Hematopoietic multipotent progenitor cell treated with erythropoietin and hydrocortisone succinate and interleukin-3 and kit ligand, for 15 days (in vitro differentiated cells): Measurements from ENCODE around the gene INTS6L.
"Not testable (repeated sequence)": the region's sequence is repeated elsewhere in the genome, so short reads cannot be mapped to it uniquely, and the experiment has no call there.

Experiments
- DNase-seq: peaks from one replicate; pipeline ENCODE4 v3.0.0-alpha.2; 2015; ENCODE audit warnings: low spot score

INTS6L gene

DNA sequence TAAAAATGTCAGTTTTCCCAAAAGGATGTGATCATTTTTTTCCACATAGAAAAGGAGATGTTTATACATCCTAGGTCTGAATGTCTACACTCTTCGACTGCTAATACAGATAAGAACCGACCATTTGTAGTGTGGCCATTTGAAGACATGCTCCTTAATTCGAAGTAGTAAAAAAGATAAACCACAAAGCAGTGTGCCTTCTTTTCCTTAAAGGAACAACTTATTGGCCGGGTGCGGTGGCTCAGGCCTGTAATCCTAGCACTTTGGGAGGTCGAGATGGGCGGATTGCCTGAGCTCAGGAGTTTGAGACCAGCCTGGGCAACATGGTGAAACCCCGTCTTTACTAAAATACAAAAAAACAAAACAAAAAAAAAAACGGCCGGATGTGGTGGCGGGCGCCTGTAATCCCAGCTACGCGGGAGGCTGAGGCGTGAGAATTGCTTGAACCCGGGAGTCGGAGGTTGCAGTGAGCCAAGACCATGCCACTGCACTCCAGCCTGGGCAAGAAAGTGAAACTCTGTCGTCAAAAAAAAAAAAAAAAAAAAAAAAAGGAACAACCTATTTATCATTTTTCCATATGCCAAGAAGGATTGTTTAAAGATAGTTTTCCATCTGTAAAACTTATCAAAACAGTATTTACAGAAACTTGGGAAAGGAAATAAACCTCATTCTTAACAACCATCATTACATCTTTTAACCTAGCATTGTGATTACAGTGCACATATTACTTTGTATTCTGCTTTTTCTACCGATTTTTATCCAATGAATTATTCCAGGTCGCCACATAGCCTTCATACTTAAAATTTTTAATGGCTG is 2.6 kb downstream of the INTS6L start:
- DNase-seq = peak; percentile 34

DNA sequence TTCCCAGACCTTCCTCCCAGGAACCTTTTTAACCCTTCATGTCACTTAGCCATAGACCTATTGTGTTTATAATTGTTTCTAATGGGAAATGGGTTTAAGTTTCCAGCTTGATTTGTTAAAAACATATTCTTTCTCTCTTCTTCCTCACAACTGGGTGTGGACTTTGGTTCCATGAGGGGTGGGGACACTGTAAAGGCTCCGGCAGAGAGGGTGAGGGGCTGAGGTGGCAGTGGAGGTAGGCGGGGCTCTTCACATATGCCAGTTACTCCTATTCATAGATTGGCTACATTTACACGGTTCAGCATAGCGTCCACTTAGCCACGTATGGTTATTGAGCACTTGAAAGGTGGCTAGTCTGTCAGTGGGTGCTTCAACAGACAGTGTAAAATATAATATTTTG is 7.8 kb downstream of the INTS6L start:
- no peak for DNase-seq

DNA sequence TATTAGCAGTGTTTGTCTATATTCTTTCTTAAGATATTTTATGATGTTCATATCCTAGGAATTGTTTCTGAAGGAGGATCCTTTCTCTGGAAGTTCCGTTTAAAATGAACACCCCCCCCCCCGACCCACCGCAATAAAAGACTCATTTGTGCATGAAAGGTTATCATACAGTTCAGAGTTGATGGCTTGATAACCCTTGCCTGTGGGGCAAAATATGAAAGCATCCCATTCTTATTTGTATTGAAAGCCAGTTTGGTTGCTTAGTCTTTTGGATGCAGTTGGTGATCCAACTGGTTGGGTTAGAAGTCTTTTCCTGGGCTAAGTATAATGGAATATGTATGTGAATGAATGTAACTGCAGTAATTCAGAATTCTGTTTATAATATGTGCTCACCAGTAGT is 8.3 kb downstream of the INTS6L start:
- no peak for DNase-seq

DNA sequence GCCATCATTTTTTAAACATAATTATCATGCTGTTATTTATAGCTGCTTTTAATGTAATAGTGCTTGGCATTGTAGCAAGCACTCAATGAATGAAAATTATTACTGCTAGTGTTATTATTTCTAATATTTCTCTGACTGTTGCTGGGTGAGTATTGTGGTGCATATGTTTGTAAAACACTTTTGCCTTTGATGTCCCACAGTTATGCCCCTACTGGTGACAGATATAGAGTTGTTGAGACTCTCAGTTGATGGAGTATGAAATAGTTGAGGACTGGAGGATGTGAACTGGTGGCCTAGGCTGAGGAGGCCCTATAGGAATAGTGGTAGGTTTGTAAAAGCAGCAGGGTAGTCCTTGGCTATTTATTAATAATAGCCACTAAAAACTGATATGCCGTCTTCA is 9.6 kb downstream of the INTS6L start:
- DNase-seq = no peak

DNA sequence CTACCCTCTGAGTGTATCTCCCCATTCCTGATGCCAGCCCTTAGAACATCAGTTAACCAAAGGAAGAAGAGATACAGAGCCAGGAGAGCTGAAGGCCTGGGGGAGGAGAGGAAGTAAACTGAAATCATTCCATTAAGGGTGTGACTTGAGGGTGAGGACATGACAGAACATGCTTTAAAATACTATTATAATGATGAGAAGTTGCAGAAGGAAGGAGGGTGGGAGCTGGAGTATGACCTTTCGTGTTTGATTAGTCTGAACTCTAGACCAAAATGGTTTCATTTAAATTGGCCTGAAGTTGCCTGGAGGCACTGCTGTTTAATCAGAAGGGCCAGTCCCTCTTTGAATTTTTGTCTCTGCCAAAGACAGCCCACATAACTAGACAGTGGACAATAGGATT is 11.4 kb downstream of the INTS6L start:
- DNase-seq = no peak

DNA sequence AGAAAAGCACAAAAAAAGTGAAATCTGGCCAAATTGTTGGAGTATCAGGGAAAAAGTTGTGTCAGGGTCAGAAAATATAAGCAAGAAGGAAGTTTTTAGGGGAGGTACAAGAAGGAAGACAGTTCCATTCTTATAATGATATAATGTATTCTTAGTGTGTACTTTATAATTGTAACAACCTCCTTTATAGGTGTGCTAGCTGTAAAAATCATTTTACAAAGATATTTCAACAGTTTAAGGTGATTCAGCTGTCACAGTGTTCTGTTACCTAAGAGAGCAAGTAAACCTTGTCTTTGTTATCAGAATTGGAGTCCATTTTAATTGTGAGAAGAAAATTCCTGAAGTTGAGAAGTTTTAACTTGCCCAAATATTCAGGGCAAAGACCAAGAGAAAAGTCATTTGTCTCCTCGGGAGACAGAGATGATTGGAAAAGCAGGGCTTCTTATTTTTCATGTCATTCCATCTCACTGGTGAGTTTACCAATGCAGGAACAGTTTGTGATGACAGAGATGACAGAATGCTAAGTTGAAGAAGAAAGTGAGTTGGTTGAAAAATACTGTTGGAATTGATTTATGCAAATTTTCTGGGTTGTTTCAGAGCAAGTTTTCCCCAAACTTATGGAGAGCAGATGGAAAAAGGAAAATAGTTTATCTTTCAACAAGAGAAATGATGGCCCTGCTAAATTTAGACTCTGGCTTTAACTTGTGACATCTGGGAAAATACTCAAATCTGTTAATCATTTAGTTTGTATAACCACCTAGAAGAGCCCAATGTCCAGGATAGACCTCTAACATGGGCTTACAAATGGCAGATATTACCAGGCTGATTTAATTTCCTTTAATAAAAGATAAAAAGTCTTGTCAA is 14.8 kb downstream of the INTS6L start:
- DNase-seq = no peak

DNA sequence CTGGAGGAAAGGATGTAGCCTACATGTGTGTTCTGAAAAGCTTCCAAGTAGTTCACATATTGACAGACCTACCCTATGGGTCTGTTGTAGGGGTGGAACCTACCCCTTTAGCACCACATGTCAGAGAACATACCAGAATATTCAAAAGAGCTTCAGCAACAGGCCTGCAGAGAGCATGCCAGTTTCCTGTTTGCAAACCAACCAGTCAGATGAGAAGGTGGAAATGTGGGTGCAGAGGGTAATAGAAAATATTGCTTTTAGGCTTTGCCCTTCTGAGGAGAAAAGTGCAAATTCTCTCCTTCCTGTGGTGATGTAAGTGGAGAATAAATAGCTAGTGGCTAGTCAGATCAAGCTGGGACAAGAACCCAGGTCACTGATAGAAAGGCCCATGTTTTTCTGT is 16.4 kb downstream of the INTS6L start:
- no peak for DNase-seq

DNA sequence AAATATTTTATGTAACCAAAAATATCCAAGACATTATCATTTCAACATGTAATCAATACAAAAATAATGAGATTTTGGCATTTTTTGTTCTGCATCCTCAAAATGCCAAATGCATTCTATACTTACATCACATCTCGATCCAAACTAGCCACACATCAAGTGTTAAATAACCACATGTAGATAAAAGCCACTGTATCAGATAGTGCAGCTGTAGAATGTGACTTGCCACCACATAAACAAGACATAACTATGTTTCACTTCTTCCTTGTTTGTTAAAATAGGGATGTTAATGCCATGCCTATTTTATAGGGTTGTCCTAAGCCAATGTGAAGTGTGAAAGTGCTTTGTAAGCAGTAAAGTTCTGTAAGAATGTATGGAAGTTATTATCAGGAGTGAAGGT is 20.9 kb downstream of the INTS6L start:
- DNase-seq = no peak

DNA sequence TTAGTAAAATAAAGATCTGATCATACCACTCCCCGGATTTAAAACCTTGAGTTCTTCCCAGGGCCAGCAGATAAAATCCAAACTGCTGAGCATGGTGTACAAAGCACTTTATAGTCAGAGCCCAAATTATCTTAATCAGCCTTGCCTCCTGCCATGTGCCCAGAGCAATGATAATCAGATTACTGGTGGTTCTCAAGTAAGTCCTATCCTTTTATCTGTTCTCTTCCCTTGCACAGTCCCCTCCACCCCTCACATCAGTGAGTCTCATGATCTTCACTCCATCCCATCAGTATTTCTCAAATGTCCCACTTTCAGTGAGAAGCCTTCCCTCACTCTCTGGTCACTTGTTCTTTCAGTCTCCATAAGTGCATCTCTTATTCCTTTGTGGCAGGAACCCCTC is 22.7 kb downstream of the INTS6L start:
- DNase-seq = no peak

DNA sequence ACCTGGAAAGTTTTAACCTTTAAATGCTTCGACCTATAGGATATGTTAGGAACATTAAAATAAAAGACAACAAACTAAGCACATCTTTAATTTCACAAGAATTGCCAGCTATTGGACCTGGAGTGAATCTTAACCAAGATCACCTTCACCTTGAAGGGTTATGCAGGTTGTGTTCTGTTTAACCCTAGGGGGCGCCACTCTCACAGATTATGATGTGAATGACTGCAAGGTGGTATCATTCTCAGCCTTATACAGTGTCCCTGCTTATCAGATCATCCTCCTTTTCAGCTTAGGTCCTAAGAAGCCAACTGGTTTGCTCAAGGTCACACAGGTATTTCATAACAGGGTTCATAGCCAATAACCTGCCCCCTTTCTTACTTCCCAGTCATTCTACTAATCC is 23.5 kb downstream of the INTS6L start:
- peak; percentile 58 for DNase-seq

DNA sequence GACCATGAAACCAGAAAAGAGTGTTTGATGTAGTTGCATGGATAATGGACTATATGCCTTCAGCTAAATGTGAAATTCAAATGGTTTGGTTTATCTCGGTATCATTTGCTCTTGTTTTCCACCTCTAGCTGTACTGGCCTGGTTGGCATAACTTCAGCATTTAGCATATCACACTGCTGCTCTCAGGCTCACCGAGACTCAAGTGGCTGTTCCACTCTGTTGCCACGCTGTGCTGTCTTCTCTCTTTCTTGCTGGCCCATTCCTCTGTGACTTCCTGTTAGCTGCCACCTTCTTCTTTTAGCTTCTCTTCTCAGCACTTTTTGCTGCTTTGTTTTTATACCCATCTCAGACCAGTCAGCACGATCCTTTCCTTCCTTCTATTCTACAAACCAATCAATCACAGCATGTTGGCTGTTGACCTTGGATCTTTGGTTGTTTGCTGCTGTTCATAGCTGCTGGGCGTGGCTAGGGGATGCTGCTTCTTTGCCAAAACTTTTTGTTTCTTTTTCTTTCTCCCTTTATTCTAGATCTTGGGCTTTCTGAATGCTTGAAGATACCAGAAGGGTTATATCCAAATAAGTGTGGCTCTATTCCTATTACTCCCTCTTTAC is 24.0 kb downstream of the INTS6L start:
- DNase-seq = no peak

DNA sequence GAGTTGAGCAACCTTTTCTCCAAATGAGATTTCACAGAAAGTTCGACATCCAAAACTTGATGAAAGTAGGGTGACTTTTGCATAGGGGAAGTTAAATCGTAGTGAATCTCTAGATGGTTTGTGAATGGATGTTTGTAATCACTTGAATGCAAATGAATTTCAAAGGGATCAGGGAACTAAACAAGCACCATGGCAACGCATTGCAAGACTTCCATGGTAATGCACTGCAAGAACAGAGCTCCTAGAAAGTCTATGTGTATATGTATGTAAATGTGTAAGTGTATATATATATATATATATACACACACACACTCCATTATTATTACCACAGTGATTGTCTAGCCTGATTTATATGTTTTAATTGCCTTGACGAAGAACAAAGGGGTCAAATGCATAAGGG is 27.3 kb downstream of the INTS6L start:
- DNase-seq = no peak

DNA sequence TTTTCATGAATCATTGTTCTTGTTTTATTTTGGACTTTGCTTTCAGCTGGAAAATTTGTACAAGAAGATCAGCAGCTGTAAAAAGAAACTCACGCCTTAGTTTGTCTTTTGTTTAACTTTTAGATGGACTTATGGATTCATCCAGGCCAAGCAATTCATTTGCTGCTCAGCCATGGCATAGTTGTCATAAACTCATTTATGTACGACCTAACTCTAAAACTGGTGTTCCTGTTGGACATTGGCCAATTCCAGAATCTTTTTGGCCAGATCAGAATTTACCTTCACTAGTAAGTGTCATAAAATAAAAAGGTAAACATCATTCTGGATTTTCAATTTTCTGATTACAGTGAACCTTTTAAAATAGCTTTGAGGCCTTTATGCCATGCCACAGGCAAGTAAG is 29.1 kb downstream of the INTS6L start:
- no peak for DNase-seq

DNA sequence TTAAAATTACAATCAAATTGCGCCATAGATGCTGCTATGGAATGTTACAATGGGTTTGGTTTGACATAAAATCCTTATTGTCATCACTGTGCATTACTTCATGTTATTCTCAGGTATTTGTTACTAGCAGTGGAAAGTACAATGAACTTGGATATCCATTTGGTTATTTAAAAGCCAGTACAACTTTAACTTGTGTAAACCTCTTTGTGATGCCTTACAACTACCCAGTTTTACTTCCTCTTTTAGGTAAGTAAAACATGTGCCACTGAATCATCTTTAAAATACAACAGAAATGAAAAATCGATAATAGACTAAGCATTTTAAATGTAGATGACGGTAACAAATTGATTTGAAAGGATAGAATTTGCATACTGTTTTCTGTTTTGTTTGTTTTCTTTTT is 35.6 kb downstream of the INTS6L start:
- no peak for DNase-seq

DNA sequence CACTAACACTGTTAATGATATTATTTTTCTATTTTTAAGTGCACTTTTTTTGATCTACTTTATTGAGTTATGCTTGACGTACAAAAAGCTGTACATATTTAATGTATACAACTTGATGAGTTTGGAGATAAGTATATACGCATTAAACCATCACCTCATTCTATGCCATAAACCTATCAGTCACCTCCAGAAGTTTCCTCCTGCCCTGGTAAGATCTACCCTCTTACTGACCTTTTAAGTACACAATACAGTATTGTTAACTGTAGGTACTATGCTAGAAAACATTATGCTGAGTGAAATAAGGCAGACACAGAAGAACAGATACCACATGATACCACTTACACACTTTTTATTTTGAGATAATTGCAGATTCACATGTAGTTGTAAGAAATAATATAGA is 36.9 kb downstream of the INTS6L start:
- no peak for DNase-seq

DNA sequence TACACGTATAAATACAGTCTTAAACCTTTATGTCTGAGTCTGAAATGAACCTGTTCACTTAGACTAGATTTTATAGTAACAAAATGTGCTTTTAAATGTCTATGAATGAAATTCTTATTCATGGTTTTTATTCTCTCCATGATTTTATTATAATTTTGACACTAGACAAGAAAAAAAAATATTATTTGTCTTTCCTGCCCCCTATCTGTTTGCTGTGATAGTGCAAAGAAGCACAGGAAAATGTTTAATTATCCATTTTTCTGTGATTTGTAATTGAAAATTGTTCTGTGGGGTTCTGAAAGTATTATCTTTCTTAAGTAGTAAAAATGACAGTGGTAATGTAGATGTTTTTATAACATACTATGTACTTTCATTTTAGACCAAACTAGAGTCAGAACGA is 52.0 kb downstream of the INTS6L start:
- DNase-seq = peak; percentile 8

DNA sequence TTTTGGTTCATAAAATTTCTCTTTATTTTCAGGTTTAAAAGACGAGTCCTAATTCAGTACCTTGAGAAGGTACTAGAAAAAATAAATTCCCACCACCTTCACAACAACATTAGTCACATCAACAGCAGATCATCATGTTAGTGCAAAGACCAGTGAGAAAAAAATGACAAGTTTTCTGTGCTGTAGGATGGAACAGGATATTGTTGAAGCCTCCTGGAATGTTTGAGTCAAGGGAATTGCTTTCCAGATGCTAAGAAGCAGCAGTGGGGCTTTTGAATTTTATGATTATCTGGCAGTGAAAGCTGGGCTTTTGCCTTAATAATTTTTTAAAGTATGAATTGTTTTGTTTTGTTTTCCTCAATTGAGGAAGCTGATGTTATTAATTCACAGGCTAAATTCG is 61.0 kb downstream of the INTS6L start:
- DNase-seq = no peak

DNA sequence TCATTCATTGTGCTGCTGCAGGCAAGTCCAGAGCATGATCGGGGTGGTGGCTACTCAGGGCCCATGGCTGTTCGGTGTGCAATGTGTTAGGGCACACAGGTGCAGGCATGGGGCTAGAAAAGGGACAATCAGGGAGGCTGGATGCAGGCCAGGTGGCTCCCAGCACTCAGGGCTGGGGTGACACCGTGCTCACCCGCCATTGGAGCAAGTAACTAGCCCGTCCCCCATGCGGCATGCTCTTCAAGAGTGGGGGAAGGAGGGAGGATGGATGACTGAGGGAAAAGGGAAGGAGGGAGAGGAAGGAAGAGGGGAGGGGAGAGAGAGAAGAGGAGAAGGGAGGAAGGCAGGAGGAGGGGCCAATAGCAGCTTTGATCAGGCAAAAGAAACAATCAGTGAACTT is 64.7 kb downstream of the INTS6L start:
- no peak for DNase-seq

DNA sequence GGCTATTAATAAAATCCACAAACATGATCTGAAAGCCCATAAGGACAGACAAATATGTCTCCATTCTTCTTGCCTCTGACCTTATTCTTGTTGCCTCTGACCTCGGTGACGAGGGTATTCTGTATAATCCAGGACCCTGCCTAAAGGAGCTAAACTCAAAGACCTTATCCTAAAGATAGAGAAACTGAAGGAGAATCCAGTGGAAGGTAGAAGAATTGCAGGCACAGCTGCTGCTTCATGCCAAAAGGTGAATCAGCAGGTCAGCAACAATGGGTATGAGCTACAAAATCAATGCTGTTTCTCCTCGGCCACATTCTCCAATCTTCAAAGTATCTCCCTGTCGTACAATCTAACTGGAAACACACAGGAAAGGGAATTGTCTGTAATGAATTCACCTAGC is 71.4 kb downstream of the INTS6L start:
- no peak for DNase-seq

DNA sequence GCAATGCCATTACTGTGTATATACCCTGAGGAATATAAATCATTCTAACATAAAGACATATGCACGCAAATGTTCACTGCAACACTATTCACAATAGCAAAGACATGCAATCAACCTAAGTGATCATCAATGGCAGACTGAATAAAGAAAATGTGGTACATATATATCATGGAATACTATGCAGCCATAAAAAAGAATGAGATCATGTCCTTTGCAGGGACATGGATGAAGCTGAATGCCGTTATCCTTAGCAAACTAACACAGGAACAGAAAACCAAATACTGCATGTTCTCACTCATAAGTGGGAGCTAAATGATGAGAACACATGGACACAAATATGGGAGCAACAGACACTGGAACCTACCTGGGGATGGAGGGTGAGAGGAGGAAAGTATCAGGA is 73.6 kb downstream of the INTS6L start:
- not testable (repeated sequence) for DNase-seq

DNA sequence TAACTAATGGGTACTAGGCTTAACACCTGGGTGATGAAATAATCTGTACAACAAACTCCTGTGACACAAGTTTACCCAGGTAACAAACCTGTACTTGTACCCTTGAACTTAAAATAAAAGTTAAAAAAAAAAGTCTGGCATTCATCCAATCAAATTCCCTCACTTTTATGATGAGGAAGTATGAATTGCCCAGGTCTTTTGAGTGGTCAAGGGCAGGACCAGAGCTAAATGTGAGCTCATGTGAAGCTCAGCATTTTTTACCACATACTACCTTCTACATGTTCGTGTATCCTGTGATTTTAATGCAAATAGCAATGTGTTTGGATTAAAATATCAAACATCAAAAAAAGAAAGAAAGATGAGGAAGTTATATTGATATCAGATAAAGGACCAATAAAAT is 74.0 kb downstream of the INTS6L start:
- not testable (repeated sequence) for DNase-seq

DNA sequence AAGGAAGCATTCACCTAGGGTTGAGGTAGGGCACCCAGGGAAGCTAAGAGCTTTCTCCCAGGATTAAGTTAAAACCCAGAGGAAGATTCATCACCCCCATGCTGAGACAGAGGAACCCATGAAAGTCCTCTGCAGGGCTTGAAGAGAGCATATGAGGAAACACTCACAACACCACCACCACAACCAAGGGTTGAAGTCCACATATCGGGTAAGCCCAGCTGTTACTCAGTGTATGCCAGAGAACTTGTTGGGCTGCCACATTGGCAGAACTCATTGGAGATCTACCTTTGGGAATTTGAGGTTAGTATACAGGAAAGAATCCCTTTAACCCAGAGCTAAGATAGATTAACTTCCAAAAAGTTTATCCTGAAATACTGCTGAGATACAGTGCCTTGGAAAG is 75.1 kb downstream of the INTS6L start:
- no peak for DNase-seq

DNA sequence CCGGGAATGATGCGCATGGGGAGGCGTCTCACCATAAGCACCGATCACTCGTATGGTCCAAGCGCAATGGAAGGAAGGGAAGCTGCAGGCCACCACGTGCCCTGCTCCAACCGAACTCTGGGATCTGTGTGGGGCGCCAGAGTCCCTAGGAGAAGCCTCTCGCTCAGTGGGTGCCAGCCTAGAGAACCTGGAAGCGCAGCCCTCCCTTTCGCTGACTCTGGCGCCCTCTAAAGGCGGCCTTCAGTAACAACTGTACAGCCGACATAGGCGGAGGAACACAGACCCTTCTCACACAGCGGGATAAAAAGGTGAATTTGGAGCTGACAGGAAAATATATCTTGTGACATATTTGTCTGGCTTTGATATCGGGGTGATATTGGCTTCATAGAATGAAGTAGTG is 76.0 kb downstream of the INTS6L start:
- peak; percentile 50 for DNase-seq
